Measurements from ENCODE around the gene NCR2.

NCR2 gene

DNA sequence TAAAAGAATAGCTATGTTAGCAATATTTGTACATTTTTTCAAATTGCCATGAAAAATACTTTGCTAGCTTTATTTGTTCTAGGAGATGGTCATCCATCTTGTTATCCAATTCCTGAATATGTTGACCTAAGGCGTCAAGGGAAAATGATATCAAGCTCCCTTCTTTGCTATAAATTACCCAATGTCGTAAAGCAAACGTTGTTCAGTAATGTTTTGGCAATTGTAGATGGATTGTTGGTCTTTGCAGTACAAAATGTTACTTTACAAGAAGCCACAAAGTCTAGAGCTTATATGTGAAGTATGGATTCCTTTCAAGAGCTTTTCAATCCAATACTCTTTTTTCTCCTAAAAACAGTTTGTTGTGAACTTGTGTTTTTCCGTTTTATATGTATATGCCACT lies 3.3 kb downstream of the NCR2 start:
- DNase-seq (ENCODE audit: extremely low read depth, low read depth): no peak
- TF ChIP-seq, protein P1, sequence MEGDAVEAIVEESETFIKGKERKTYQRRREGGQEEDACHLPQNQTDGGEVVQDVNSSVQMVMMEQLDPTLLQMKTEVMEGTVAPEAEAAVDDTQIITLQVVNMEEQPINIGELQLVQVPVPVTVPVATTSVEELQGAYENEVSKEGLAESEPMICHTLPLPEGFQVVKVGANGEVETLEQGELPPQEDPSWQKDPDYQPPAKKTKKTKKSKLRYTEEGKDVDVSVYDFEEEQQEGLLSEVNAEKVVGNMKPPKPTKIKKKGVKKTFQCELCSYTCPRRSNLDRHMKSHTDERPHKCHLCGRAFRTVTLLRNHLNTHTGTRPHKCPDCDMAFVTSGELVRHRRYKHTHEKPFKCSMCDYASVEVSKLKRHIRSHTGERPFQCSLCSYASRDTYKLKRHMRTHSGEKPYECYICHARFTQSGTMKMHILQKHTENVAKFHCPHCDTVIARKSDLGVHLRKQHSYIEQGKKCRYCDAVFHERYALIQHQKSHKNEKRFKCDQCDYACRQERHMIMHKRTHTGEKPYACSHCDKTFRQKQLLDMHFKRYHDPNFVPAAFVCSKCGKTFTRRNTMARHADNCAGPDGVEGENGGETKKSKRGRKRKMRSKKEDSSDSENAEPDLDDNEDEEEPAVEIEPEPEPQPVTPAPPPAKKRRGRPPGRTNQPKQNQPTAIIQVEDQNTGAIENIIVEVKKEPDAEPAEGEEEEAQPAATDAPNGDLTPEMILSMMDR (IDR thresholded peaks at IDR 0.05; ENCODE audit: low read depth, low read length): no peak

DNA sequence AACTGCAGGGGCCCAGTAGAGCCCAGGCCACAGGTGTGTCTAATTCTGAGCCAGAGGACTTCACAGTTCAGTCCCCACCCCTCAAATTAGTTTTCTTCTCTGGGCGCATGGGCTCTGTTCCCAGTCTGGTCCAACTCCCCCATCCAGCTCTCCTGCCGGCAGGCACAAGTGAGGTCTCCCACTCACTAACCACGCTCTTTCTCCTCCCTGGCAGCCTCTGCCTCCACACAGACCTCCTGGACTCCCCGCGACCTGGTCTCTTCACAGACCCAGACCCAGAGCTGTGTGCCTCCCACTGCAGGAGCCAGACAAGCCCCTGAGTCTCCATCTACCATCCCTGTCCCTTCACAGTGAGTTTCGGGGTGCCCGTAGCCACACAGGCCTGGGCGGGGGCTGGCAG lies 6.2 kb downstream of the NCR2 start:
- no peak for DNase-seq (ENCODE audit: extremely low read depth, low read depth)
- TF ChIP-seq, protein P1 (IDR thresholded peaks at IDR 0.05; ENCODE audit: low read depth, low read length): no peak

- no peak for DNase-seq (ENCODE audit: extremely low read depth, low read depth)
- TF ChIP-seq, protein P1 (IDR thresholded peaks at IDR 0.05; ENCODE audit: low read depth, low read length): no peak
Measured at GRCh38 chr6:41342241-41342640, 6.8 kb downstream of the NCR2 start.

DNA sequence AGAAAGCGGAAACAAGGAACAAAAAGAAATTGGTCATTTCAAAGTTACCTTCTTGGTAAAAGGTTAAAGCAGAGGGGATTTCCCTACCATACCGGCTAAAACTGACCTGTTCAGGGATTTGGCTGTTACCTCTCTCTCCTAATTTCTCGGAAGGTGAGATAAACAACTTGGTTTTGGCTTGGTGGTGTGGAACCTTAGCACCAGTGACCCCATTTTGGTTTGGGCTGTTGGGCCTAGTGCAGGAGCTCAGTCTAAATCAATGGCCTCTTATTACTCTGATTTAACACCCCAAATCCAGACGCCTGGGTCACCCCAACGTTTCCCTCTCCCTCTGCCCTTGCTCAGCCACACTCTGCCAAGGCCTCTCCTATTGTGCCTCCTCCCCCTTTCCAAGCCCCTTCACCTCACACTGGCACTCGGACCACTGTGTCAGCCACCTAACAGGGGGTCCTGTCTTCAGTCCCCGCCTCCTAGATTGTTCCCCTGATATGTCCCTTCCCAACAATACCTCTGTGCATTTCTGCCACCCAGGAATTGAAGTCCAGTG lies 8.3 kb downstream of the NCR2 start:
- no peak for DNase-seq (ENCODE audit: extremely low read depth, low read depth)
- TF ChIP-seq, protein P1 (IDR thresholded peaks at IDR 0.05; ENCODE audit: low read depth, low read length): no peak

DNA sequence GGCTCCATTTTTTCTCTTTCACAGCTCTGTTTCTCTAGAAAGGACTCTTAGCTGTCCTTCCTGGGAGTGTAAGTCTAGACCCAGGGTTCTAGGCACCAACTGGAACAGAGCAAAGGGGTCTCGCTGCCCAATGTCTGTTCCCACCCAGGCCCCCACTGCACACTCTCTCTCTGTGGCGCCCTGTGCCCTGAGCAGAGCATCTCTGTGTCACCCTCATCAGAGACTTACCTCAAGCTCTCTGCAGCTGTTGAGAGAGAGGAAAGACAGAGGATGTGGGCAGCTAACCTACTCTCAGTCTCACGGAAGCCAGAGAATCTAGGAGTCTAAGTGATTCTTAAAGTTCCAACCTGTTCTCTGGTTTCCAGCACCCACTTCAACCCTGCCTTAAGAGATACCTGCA lies 9.5 kb downstream of the NCR2 start:
- no peak for DNase-seq (ENCODE audit: extremely low read depth, low read depth)
- TF ChIP-seq, protein P1 (IDR thresholded peaks at IDR 0.05; ENCODE audit: low read depth, low read length): no peak

GRCh38 chr6:41345901-41346300 lies 10.5 kb downstream of the NCR2 start:
- TF ChIP-seq, protein P1 (IDR thresholded peaks at IDR 0.05; ENCODE audit: low read depth, low read length): no peak
- DNase-seq (ENCODE audit: extremely low read depth, low read depth): no peak

DNA sequence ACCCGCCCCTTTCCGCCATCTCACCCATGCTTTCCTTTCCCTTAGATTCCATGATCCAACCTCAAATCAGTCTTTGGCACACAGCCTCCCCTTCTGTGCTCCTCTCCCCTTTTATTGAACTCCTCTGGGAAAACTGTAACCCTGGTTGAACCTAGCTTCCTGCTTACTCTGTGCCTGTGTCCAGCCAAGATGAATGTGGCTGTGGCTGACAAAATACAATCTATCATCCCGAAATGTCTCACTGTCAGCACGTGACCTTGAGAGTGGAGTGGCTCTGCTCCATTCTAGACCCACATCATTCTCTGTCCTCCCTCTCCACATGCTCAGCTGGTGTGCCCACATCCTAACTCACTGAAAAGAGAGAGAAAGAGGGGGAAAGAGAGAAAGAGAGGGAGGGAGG lies 11.0 kb downstream of the NCR2 start:
- TF ChIP-seq, protein P1 (IDR thresholded peaks at IDR 0.05; ENCODE audit: low read depth, low read length): no peak

More for the DNA sequence above, 11.0 kb downstream of the NCR2 start:
- DNase-seq (ENCODE audit: extremely low read depth, low read depth): no peak

All from AG09319 (cell line).